IPS DF 6.9 (cell line): Measurements from ENCODE around the gene HGS.
A peak's percentile ranks its signal among the peaks of the same experiment; 100 is the strongest.

Experiments used
- DNase-seq: peaks from one replicate; pipeline ENCODE4 v3.0.0-alpha.2; 2013; ENCODE audit warnings: low read depth, low spot score
- H3K27ac ChIP-seq: one replicate; pipeline ENCODE4 v1.5.1; 2013; ENCODE audit warnings: low read length, control low read depth
- H3K27me3 ChIP-seq: 2 replicates; pipeline ENCODE4 v1.6.1; 2013; ENCODE audit warnings: mild to moderate bottlenecking, low read length; ENCODE audit not compliant: control insufficient read depth, insufficient read depth
- H3K36me3 ChIP-seq: 2 replicates; pipeline ENCODE4 v1.6.1; 2013; ENCODE audit warnings: low read length; ENCODE audit not compliant: control insufficient read depth, insufficient read depth
- H3K4me1 ChIP-seq: 2 replicates; pipeline ENCODE4 v1.6.1; 2013; ENCODE audit warnings: low read length; ENCODE audit not compliant: control insufficient read depth, insufficient read depth
- H3K4me3 ChIP-seq: 2 replicates; pipeline ENCODE4 v1.5.1; 2013; ENCODE audit warnings: mild to moderate bottlenecking, low read length
- H3K9me3 ChIP-seq: 2 replicates; pipeline ENCODE4 v1.6.1; 2013; ENCODE audit warnings: low read length, inconsistent platforms; ENCODE audit not compliant: control insufficient read depth, insufficient read depth
- WGBS: extraction: QIAGEN DNeasy Blood & Tissue Kit; methylation state at CpG from one replicate; pipeline ENCODE4 v1.1.7; 2013; ENCODE audit warnings: mixed read lengths, missing lambda C conversion rate; ENCODE audit not compliant: insufficient read length, insufficient coverage; 5-methylcytosine and 5-hydroxymethylcytosine counted together

Gene HGS

GRCh38 chr17:81695801-81696200, 12.0 kb downstream of the HGS start:
- H3K36me3 ChIP-seq, result peaks cover 36% of the 10 kb centered on the region
- WGBS, result no CpG with 5 or more reads among the region's 22 CpGs
- no peak for DNase-seq
- no peaks in the 10 kb centered on the region for H3K27me3 ChIP-seq
- H3K4me1 ChIP-seq, result no peaks in the 10 kb centered on the region; the same call in 1 of the 2 replicates
- no peaks in the 10 kb centered on the region for H3K9me3 ChIP-seq
- no peak overlapping the region for H3K4me3 ChIP-seq
- no peak overlapping the region for H3K27ac ChIP-seq

- H3K36me3 ChIP-seq, result peaks cover 39% of the 10 kb centered on the region
These were observed 12.6 kb downstream of the HGS start for GRCh38 chr17:81696218-81696941.

DNA sequence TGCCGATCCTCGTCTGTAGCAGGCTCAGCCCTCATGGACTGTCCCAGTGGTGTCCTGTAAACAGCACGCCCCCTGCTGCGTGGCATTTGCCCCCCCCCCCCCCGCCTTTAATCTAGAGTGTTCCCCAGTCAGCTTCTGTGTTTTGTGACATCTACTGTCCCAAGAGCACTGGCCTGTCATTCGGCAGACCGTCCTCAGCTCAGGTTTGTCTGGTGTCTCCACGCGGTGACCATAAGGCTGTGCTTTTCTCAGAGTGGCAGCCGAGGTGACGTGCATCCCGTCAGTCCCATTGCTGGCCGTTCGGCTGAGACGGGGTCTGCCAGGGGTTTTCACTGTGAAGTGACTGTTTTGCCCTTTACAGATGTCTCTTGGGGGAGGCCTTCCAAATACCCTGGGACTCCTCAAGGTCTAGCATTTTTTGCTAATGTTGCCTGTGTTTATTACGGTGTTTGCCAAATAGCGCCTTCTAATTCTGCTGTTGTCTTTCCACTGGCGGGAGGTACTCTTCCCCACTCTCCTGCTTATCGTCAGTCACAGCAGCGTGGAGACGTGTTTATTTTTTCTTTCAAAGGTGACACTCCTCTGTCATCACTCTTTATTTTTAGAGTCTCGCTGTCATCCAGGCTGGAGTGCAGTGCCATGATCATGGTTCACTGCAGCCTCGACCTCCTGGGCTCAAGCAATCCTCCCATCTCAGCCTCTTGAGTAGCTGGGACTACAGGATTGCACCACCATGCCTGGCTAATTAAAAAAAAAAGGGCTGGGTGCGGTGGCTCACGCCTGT, 13.6 kb downstream of the HGS start:
- peaks cover 36% of the 10 kb centered on the region for H3K36me3 ChIP-seq
- WGBS, result no CpG with 5 or more reads among the region's 25 CpGs

More at GRCh38 chr17:81696218-81696941, 12.6 kb downstream of the HGS start:
- Histone ChIP-seq H3K27me3 (no peaks in the 10 kb centered on the region), H3K9me3 (no peaks in the 10 kb centered on the region), H3K27ac (no peak overlapping the region), H3K4me1 (no peaks in the 10 kb centered on the region; the same call in 1 of the 2 replicates), H3K4me3 (no peak overlapping the region; the same call in 1 of the 2 replicates)
- no peak for DNase-seq
- no CpG with 5 or more reads among the region's 40 CpGs for WGBS

GRCh38 chr17:81700353-81701287, 16.8 kb downstream of the HGS start:
- no peaks in the 10 kb centered on the region for H3K27me3 ChIP-seq
- H3K36me3 ChIP-seq, result peaks cover 33% of the 10 kb centered on the region
- WGBS, result no CpG with 5 or more reads among the region's 25 CpGs
- no peak overlapping the region for H3K4me3 ChIP-seq
- DNase-seq, result no peak
- H3K9me3 ChIP-seq, result no peaks in the 10 kb centered on the region
- peaks cover 6% of the 10 kb centered on the region for H3K4me1 ChIP-seq
- no peak overlapping the region for H3K27ac ChIP-seq

More for the DNA sequence above, 13.6 kb downstream of the HGS start:
- Histone ChIP-seq H3K4me1 (peaks cover 2% of the 10 kb centered on the region; the same call in 1 of the 2 replicates), H3K27ac (no peak overlapping the region), H3K27me3 (no peaks in the 10 kb centered on the region), H3K4me3 (no peak overlapping the region), H3K9me3 (no peaks in the 10 kb centered on the region)
- DNase-seq, result no peak

- no peak for DNase-seq
- H3K4me3 ChIP-seq, result no peak overlapping the region
- H3K27me3 ChIP-seq, result no peaks in the 10 kb centered on the region
- no peaks in the 10 kb centered on the region for H3K9me3 ChIP-seq
- no peak overlapping the region for H3K27ac ChIP-seq
- H3K4me1 ChIP-seq, result peaks cover 6% of the 10 kb centered on the region; the same call in 1 of the 2 replicates
- no CpG with 5 or more reads among the region's 23 CpGs for WGBS
- H3K36me3 ChIP-seq, result peaks cover 30% of the 10 kb centered on the region
These were observed 17.7 kb downstream of the HGS start for GRCh38 chr17:81701288-81702071.

DNA sequence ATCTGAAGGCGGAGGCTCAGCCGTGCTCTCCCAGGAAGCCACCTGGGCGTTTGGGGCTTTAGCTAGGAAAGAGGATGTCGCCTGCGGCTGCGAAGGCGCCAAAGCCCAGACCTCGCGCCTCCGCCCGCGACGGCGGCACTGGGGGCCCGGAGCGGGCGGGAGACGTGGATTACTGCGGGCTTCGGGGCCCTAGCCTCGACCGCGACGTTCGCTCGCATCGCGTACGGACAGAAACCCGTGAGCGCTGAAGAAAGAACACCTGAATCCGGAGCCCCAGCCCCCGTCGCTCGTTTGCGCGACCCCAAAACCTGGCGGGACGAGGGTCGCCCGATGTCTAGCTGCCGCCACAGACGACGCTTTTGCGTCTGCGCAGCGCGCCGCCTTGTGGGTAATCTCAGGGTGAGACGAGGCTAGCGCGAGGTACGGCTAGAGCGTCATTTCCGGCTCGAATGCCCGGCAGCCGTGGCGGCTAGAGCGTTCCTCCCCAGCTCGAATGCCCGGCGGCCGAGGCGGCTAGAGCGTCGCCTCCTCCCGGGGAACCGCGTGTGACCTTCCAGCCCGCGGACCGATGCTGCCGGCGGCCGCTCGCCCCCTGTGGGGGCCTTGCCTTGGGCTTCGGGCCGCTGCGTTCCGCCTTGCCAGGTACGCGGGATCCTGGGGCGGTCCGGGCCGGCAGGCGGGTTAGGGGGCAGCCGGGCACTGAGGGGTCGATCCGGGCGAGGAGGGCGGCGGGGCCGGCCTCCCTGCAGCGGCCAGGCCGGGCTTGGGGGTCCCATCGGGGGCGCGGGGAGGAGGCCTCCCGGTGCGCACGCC, 19.3 kb downstream of the HGS start, which contains the start of gene MRPL12:
Gene MRPL12 (plus strand): TSS at position 434 of the 813 bp plus-strand sequence. CDS start 135 bp downstream, at position 569.
- H3K4me3 ChIP-seq, result peak within 1 kb of the TSS; percentile 87
- H3K36me3 ChIP-seq, result peaks cover 38% of the 10 kb centered on the region
- no CpG with 5 or more reads among the region's 102 CpGs for WGBS
- H3K27me3 ChIP-seq, result no peaks in the 10 kb centered on the region
- peaks cover 6% of the 10 kb centered on the region; the same call in 1 of the 2 replicates for H3K4me1 ChIP-seq
- H3K9me3 ChIP-seq, result no peaks in the 10 kb centered on the region
- no peak within 1 kb of the TSS for H3K27ac ChIP-seq
- DNase-seq, result peak; percentile 88

GRCh38 chr17:81703747-81704654, 20.2 kb downstream of the HGS start:
- WGBS, result no CpG with 5 or more reads among the region's 27 CpGs
- Histone ChIP-seq H3K4me3 (peak overlapping the region; percentile 87), H3K27ac (no peak overlapping the region), H3K4me1 (peaks cover 7% of the 10 kb centered on the region), H3K36me3 (peaks cover 40% of the 10 kb centered on the region), H3K9me3 (no peaks in the 10 kb centered on the region), H3K27me3 (no peaks in the 10 kb centered on the region)
- DNase-seq, result no peak

DNA sequence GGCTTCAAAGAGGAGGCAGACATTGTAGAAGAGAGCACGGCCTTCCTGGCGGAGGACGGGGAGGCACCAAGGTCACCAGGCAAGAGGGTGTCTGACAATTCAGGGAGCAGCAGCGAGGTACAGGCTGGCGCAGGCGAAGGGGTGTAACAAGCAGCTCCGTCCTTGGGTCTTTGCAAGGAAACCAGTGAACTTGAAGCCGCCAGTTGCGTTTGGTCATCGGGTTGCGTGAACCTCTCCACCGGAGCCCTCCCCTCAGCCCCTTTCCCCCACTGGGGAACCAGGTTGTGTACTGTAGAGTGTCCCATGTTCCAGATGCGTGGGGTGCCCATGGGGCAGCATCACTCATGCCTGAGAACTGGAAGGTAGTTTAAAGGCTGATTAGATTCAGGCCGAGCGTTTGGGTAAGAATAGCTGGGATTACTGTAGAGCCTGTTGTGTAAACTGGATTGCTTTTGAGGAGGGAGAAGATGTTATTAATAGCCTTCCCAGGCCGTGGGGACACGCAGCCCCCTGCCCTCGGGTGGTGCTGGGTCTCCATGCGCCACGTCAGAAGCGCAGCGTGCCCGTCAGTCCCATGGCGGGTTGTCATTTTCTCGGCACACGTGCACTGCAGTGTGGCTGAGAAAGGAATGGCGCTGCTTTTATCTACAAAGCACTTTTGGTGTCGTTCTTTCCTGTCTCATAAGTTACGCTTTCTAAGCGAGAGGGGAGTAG, 21.9 kb downstream of the HGS start:
- WGBS, result no CpG with 5 or more reads among the region's 30 CpGs
- no peaks in the 10 kb centered on the region for H3K9me3 ChIP-seq
- DNase-seq, result no peak
- H3K27me3 ChIP-seq, result no peaks in the 10 kb centered on the region
- no peak overlapping the region for H3K4me3 ChIP-seq
- no peak overlapping the region for H3K27ac ChIP-seq
- peaks cover 40% of the 10 kb centered on the region for H3K36me3 ChIP-seq
- H3K4me1 ChIP-seq, result peaks cover 7% of the 10 kb centered on the region
